ENCODE results near the gene ITPK1.

Gene ITPK1

GRCh38 chr14:93044556-93044955 is 71.2 kb downstream of the ITPK1 start:
- Histone ChIP-seq H3K9ac (ENCODE audit: low read length) (no peak overlapping the region), H3K4me3 (ENCODE audit: low read depth in 1 of 2, low read length in 2 of 2) (no peak overlapping the region)

GRCh38 chr14:93044121-93044520 is 71.6 kb downstream of the ITPK1 start:
- H3K9ac ChIP-seq (ENCODE audit: low read length), result no peak overlapping the region

More at GRCh38 chr14:93044556-93044955, 71.2 kb downstream of the ITPK1 start:
- Histone ChIP-seq H3K9me3 (ENCODE audit: low read length) (no peaks in the 10 kb centered on the region), H3K36me3 (ENCODE audit: insufficient read depth, low read length) (no peaks in the 10 kb centered on the region), H3K27me3 (ENCODE audit: control insufficient read depth in 1 of 2, insufficient read depth in 2 of 2, low read length in 2 of 2) (no peaks in the 10 kb centered on the region), H3K4me1 (ENCODE audit: insufficient read depth, low read length) (peaks cover 67% of the 10 kb centered on the region), H3K27ac (ENCODE audit: low read depth, low read length) (no peak overlapping the region)

DNA sequence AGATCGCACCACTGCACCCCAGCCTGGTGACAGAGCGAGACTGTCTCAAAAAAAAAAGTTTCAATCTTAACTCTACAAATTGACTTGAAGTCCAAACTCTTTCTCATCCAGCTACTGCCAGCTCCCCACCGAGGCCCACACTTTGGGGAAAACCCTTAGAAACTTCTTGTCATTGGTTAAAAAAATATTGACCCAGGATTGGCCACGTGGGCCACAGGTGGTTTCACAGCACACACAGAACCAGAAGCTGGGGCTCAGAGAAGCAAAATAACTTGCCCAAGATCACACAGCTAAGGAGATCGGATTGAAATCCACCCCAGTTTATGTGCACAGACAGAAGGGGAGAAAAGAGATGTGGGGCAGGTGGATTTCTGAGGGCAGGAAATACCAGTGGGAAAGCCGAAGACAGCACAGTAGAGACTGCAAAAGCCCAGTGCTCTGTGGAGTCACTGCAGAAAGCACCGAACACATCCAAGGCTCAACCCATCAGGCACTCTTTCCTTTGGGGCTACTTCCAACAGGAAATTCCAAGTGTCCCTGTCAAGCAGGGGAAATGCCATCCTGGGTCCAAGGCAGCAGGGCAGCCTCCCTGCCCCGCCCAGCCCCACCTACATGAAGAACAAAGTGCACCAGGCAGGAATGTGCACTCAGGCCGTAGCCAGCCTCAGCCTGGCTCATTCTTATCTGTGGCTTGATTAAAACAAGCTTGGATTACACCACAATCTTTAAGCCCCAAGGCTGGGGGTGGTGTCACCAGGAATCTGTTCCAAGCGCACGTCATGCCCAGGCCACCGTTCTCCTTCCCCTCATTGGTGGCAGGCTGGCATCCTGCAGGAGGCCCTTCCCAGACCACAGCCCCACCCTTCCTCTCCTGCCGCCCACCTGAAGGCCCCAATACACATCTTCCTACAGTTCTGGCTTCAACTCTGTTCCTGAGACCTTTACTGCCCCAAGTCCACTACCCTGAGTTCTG is 72.5 kb downstream of the ITPK1 start:
- no peak overlapping the region for H3K9ac ChIP-seq (ENCODE audit: low read length)
- H3K9me3 ChIP-seq (ENCODE audit: low read length), result no peaks in the 10 kb centered on the region
- H3K4me1 ChIP-seq (ENCODE audit: insufficient read depth, low read length), result peaks cover 66% of the 10 kb centered on the region
- H3K36me3 ChIP-seq (ENCODE audit: insufficient read depth, low read length), result no peaks in the 10 kb centered on the region
- H3K27me3 ChIP-seq (ENCODE audit: control insufficient read depth in 1 of 2, insufficient read depth in 2 of 2, low read length in 2 of 2), result no peaks in the 10 kb centered on the region
- H3K4me3 ChIP-seq (ENCODE audit: low read depth in 1 of 2, low read length in 2 of 2), result no peak overlapping the region
- peak overlapping the region; percentile 3 for H3K27ac ChIP-seq (ENCODE audit: low read depth, low read length)

More at GRCh38 chr14:93044121-93044520, 71.6 kb downstream of the ITPK1 start:
- Histone ChIP-seq H3K9me3 (ENCODE audit: low read length) (no peaks in the 10 kb centered on the region), H3K36me3 (ENCODE audit: insufficient read depth, low read length) (no peaks in the 10 kb centered on the region), H3K4me3 (ENCODE audit: low read depth in 1 of 2, low read length in 2 of 2) (no peak overlapping the region), H3K27me3 (ENCODE audit: control insufficient read depth in 1 of 2, insufficient read depth in 2 of 2, low read length in 2 of 2) (no peaks in the 10 kb centered on the region), H3K4me1 (ENCODE audit: insufficient read depth, low read length) (peaks cover 67% of the 10 kb centered on the region), H3K27ac (ENCODE audit: low read depth, low read length) (no peak overlapping the region)

- Histone ChIP-seq H3K27ac (ENCODE audit: low read depth, low read length) (peak overlapping the region; percentile 57), H3K4me1 (ENCODE audit: insufficient read depth, low read length) (peaks cover 63% of the 10 kb centered on the region), H3K9ac (ENCODE audit: low read length) (no peak overlapping the region)
Measured at GRCh38 chr14:93041830-93042229, 73.9 kb downstream of the ITPK1 start.

GRCh38 chr14:93040982-93041381 is 74.7 kb downstream of the ITPK1 start:
- H3K9me3 ChIP-seq (ENCODE audit: low read length), result no peaks in the 10 kb centered on the region
- no peak overlapping the region for H3K9ac ChIP-seq (ENCODE audit: low read length)
- H3K27me3 ChIP-seq (ENCODE audit: control insufficient read depth in 1 of 2, insufficient read depth in 2 of 2, low read length in 2 of 2), result no peaks in the 10 kb centered on the region
- no peak overlapping the region for H3K4me3 ChIP-seq (ENCODE audit: low read depth in 1 of 2, low read length in 2 of 2)
- H3K36me3 ChIP-seq (ENCODE audit: insufficient read depth, low read length), result no peaks in the 10 kb centered on the region
- peaks cover 63% of the 10 kb centered on the region for H3K4me1 ChIP-seq (ENCODE audit: insufficient read depth, low read length)
- H3K27ac ChIP-seq (ENCODE audit: low read depth, low read length), result peak overlapping the region; percentile 57

More at GRCh38 chr14:93041830-93042229, 73.9 kb downstream of the ITPK1 start:
- no peaks in the 10 kb centered on the region for H3K9me3 ChIP-seq (ENCODE audit: low read length)
- H3K4me3 ChIP-seq (ENCODE audit: low read depth in 1 of 2, low read length in 2 of 2), result no peak overlapping the region
- H3K27me3 ChIP-seq (ENCODE audit: control insufficient read depth in 1 of 2, insufficient read depth in 2 of 2, low read length in 2 of 2), result no peaks in the 10 kb centered on the region
- H3K36me3 ChIP-seq (ENCODE audit: insufficient read depth, low read length), result no peaks in the 10 kb centered on the region

GRCh38 chr14:93040443-93040842 is 75.3 kb downstream of the ITPK1 start:
- H3K9me3 ChIP-seq (ENCODE audit: low read length), result no peaks in the 10 kb centered on the region
- H3K27ac ChIP-seq (ENCODE audit: low read depth, low read length), result peak overlapping the region; percentile 57
- peaks cover 62% of the 10 kb centered on the region for H3K4me1 ChIP-seq (ENCODE audit: insufficient read depth, low read length)
- no peaks in the 10 kb centered on the region for H3K27me3 ChIP-seq (ENCODE audit: control insufficient read depth in 1 of 2, insufficient read depth in 2 of 2, low read length in 2 of 2)
- no peak overlapping the region for H3K4me3 ChIP-seq (ENCODE audit: low read depth in 1 of 2, low read length in 2 of 2)
- H3K9ac ChIP-seq (ENCODE audit: low read length), result no peak overlapping the region
- H3K36me3 ChIP-seq (ENCODE audit: insufficient read depth, low read length), result no peaks in the 10 kb centered on the region

DNA sequence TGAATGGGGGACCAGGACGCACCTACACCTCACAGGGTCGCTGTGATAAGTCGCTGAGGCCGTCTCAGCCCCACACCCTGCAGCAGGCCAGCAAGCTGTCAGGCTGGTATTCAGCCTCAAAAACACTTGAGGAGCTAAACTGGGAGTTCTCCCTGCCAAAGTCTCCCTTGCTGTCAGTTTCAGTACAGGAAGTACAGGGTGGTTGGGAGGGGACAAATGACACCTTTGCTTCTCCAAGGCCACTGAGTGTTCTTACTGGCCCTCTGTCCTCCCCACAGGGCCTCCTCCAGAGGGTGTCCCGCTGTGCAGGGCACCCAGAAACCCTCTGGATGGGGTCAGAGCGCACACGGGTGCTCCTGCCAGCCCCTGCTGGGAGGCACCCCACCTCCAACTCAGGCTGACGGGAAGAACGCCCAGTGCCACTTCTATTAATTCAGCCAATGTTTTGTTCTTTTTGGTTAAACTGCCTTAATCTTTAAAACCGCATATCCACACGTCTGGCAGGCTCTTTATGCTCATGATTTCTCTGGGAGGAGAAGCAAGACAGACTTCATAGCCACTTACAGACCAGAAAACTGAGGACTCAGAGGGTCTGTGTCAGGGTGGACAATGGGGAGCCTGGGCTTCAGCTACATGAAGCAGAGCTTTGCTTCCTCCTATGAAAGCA is 75.9 kb downstream of the ITPK1 start:
- Histone ChIP-seq H3K27ac (ENCODE audit: low read depth, low read length) (peak overlapping the region; percentile 57), H3K27me3 (ENCODE audit: control insufficient read depth in 1 of 2, insufficient read depth in 2 of 2, low read length in 2 of 2) (no peaks in the 10 kb centered on the region), H3K36me3 (ENCODE audit: insufficient read depth, low read length) (no peaks in the 10 kb centered on the region), H3K9me3 (ENCODE audit: low read length) (no peaks in the 10 kb centered on the region), H3K9ac (ENCODE audit: low read length) (no peak overlapping the region), H3K4me1 (ENCODE audit: insufficient read depth, low read length) (peaks cover 61% of the 10 kb centered on the region), H3K4me3 (ENCODE audit: low read depth in 1 of 2, low read length in 2 of 2) (no peak overlapping the region)

DNA sequence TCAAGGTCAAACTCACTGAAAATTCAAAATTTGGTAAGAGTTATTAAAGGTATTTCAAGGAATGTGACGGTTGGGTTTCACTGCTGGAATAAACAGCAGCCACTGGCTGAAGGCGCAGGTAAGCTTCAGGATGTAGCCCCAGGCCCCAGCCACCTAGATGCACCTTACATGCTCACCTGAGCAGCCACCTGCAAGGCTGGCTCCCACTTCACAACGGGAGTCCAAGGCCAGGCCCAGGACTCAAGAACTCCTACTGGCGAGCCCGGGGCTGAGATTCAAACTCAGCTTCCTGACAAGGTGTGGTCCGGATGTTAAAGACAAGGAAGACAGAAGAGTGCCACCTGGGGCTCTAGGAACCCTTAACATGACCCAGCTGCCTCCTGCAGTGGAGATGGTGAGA is 78.4 kb downstream of the ITPK1 start:
- H3K36me3 ChIP-seq (ENCODE audit: insufficient read depth, low read length), result no peaks in the 10 kb centered on the region
- no peak overlapping the region for H3K9ac ChIP-seq (ENCODE audit: low read length)
- H3K4me1 ChIP-seq (ENCODE audit: insufficient read depth, low read length), result peaks cover 61% of the 10 kb centered on the region
- H3K27me3 ChIP-seq (ENCODE audit: control insufficient read depth in 1 of 2, insufficient read depth in 2 of 2, low read length in 2 of 2), result no peaks in the 10 kb centered on the region
- no peak overlapping the region for H3K4me3 ChIP-seq (ENCODE audit: low read depth in 1 of 2, low read length in 2 of 2)
- no peaks in the 10 kb centered on the region for H3K9me3 ChIP-seq (ENCODE audit: low read length)
- peak overlapping the region; percentile 27 for H3K27ac ChIP-seq (ENCODE audit: low read depth, low read length)

DNA sequence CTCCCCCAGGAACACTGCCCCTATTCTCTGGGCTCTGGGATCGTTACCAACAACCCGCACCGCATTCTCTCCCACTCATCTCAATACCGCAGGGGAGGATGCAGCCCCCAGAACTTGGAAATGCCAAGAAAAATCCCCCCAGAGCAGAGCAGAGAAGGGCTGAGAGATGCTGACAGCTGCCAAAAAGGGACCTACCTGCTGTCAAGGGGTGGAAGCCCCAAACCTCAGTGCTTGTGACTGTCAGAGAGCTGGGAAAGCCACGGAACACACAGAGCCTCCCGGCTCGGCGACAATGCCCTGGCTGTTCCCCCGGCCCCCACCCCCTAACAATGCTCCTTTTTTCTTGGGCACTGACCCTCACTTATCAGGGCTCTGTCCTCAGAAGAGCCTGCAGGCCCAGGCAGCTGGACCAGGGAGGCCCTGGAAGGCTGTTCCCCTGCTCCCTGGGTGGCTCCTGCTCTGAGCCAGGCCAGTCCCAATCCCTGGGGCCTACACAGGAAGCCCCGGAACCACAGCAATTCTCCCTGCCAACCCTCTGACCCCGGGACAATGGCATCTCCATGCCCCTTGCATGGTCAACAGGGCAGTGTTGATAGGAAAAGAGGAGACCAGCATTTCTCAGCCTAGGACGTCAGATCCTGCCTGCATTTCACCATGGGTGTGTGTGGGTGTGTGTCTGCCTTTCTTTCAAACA is 78.9 kb downstream of the ITPK1 start:
- Histone ChIP-seq H3K27me3 (ENCODE audit: control insufficient read depth in 1 of 2, insufficient read depth in 2 of 2, low read length in 2 of 2) (no peaks in the 10 kb centered on the region), H3K9me3 (ENCODE audit: low read length) (no peaks in the 10 kb centered on the region), H3K4me1 (ENCODE audit: insufficient read depth, low read length) (peaks cover 62% of the 10 kb centered on the region), H3K9ac (ENCODE audit: low read length) (no peak overlapping the region), H3K27ac (ENCODE audit: low read depth, low read length) (peak overlapping the region; percentile 27), H3K4me3 (ENCODE audit: low read depth in 1 of 2, low read length in 2 of 2) (no peak overlapping the region), H3K36me3 (ENCODE audit: insufficient read depth, low read length) (no peaks in the 10 kb centered on the region)

DNA sequence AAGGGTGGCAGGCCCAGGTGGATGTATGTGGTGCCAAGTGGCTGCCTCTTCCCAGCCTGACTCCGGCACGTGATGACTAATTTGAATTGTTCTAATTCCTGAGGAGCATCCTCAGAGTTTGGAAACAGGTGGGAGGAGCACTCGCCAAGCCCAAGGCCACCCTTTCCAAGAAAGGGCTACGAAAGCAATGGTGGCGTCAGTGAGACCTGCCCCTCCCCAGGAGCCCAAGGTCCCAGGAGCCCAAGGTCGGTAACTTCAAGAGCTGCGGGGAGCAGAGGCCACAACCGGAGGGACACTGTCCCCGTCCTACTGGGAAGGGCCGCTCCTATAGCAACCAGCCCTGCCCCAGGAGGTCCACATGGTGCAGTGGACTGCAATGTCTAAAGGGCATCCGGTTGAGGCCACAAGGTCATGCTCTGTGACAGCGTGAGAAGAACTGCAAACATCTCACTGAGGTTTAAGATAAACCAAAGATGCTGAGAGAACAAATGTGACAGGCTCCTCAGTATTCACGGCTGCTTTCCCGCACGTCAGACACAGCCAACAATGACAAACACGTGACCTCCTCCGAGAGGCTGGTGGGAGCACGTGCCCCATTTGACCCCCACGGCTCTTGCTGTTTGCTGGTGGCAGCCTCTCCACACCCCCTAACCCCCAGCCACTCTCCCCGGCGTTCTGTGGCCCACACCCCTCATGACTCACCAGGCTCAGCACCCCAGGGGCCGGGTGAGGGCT is 79.6 kb downstream of the ITPK1 start:
- no peak overlapping the region for H3K9ac ChIP-seq (ENCODE audit: low read length)
- H3K36me3 ChIP-seq (ENCODE audit: insufficient read depth, low read length), result no peaks in the 10 kb centered on the region
- H3K9me3 ChIP-seq (ENCODE audit: low read length), result no peaks in the 10 kb centered on the region
- H3K4me1 ChIP-seq (ENCODE audit: insufficient read depth, low read length), result peaks cover 62% of the 10 kb centered on the region
- H3K27me3 ChIP-seq (ENCODE audit: control insufficient read depth in 1 of 2, insufficient read depth in 2 of 2, low read length in 2 of 2), result no peaks in the 10 kb centered on the region
- peak overlapping the region; percentile 49 for H3K27ac ChIP-seq (ENCODE audit: low read depth, low read length)
- no peak overlapping the region for H3K4me3 ChIP-seq (ENCODE audit: low read depth in 1 of 2, low read length in 2 of 2)

GRCh38 chr14:93035585-93035916 is 80.2 kb downstream of the ITPK1 start:
- no peak overlapping the region for H3K9ac ChIP-seq (ENCODE audit: low read length)
- no peak overlapping the region for H3K27ac ChIP-seq (ENCODE audit: low read depth, low read length)
- no peaks in the 10 kb centered on the region for H3K9me3 ChIP-seq (ENCODE audit: low read length)
- H3K4me3 ChIP-seq (ENCODE audit: low read depth in 1 of 2, low read length in 2 of 2), result no peak overlapping the region
- H3K27me3 ChIP-seq (ENCODE audit: control insufficient read depth in 1 of 2, insufficient read depth in 2 of 2, low read length in 2 of 2), result no peaks in the 10 kb centered on the region
- peaks cover 62% of the 10 kb centered on the region for H3K4me1 ChIP-seq (ENCODE audit: insufficient read depth, low read length)
- no peaks in the 10 kb centered on the region for H3K36me3 ChIP-seq (ENCODE audit: insufficient read depth, low read length)

All from muscle layer of colon (tissue), 2 donors.